Adrenal gland (tissue), 5 donors: ENCODE measurements around the gene SH3BP2.

Source experiments
- CTCF ChIP-seq, 6 experiments: fragments of 450-650 bp in 4 of 6; fragments of 200-600 bp in 2 of 6; sonication (generic) in 1 of 6; IDR thresholded peaks; 1 replicate in 5 of 6; 2 replicates in 1 of 6; pipeline versions ENCODE4 v1.5.1 to v1.8.0; 2016 to 2021; ENCODE audit warnings: antibody characterized with exemption in 6 of 6, mild to moderate bottlenecking in 2 of 6, moderate library complexity in 1 of 6
- POLR2A ChIP-seq, 2 donors: fragments of 450-650 bp; IDR thresholded peaks; one replicate each; pipeline ENCODE4 v1.6.1; 2017; ENCODE audit warnings: antibody characterized with exemption in 2 of 2, mild to moderate bottlenecking in 2 of 2, moderate library complexity in 1 of 2
- donor health status: DM: no; HTN: no; CAD: no.

GRCh38 chr4:2842687-2843262 lies 49.9 kb downstream of the SH3BP2 start:
- TF ChIP-seq CTCF (IDR thresholded peaks at IDR 0.05) = no peak
- TF ChIP-seq POLR2A (IDR thresholded peaks at IDR 0.05) = no peak
